Stimulated activated CD8-positive, alpha-beta memory T cell treated with anti-CD3 and anti-CD28 coated beads, Interleukin-2, amount 100 ng/mL, for 1 hour (primary cell): ENCODE measurements around the gene DDI2.
"Not testable (repeated sequence)": the region's sequence is repeated elsewhere in the genome, so short reads cannot be mapped to it uniquely, and the experiment has no call there.

Experiments
- DNase-seq, 2 donors: peaks; one replicate each; pipeline ENCODE4 v3.0.0-alpha.2; 2020; ENCODE audit warnings: low read depth in 2 of 2

Gene DDI2

GRCh38 chr1:15636436-15636835, 19.2 kb downstream of the DDI2 start:
- DNase-seq: no peak

- DNase-seq: no peak
Observed at GRCh38 chr1:15637826-15638225, 20.6 kb downstream of the DDI2 start.

- DNase-seq: no peak
Observed at GRCh38 chr1:15639262-15639661, 22.0 kb downstream of the DDI2 start.

- DNase-seq: no peak
Observed at GRCh38 chr1:15639931-15640330, 22.7 kb downstream of the DDI2 start.

GRCh38 chr1:15640667-15641066, 23.4 kb downstream of the DDI2 start:
- DNase-seq: no peak

GRCh38 chr1:15649937-15650336, 32.7 kb downstream of the DDI2 start:
- DNase-seq: no peak

- no peak for DNase-seq
Observed at GRCh38 chr1:15650433-15650832, 33.2 kb downstream of the DDI2 start.

- not testable (repeated sequence) for DNase-seq
Observed at GRCh38 chr1:15652130-15652529, 34.9 kb downstream of the DDI2 start.

GRCh38 chr1:15654091-15654690, 36.9 kb downstream of the DDI2 start:
- DNase-seq: no peak

GRCh38 chr1:15656464-15656863, 39.2 kb downstream of the DDI2 start:
- DNase-seq: no peak

- no peak for DNase-seq
Observed at GRCh38 chr1:15657021-15657420, 39.8 kb downstream of the DDI2 start.

GRCh38 chr1:15660151-15660550, 42.9 kb downstream of the DDI2 start:
- no peak for DNase-seq

GRCh38 chr1:15662477-15662876, 45.2 kb downstream of the DDI2 start:
- no peak for DNase-seq

- no peak for DNase-seq
Observed at GRCh38 chr1:15663925-15664324, 46.7 kb downstream of the DDI2 start.

GRCh38 chr1:15667362-15667761, 50.1 kb downstream of the DDI2 start:
- DNase-seq: no peak

- DNase-seq: no peak
Observed at GRCh38 chr1:15668089-15668754, 51.0 kb downstream of the DDI2 start.

GRCh38 chr1:15669074-15669473, 51.8 kb downstream of the DDI2 start:
- no peak for DNase-seq

GRCh38 chr1:15669864-15670263, 52.6 kb downstream of the DDI2 start:
- no peak for DNase-seq

- DNase-seq: no peak
Observed at GRCh38 chr1:15671430-15671829, 54.2 kb downstream of the DDI2 start.

GRCh38 chr1:15674386-15675159, 57.3 kb downstream of the DDI2 start:
- DNase-seq: no peak

- no peak for DNase-seq
Observed at GRCh38 chr1:15676010-15676409, 58.8 kb downstream of the DDI2 start.

- no peak for DNase-seq
Observed at GRCh38 chr1:15676688-15677661, 59.7 kb downstream of the DDI2 start.
